CD4-positive, alpha-beta T cell treated with Interleukin-21 for 1 hour (primary cell): ENCODE measurements around the gene MRPS30.
"Not testable (repeated sequence)": the region's sequence is repeated elsewhere in the genome, so short reads cannot be mapped to it uniquely, and the experiment has no call there.

Experiments
- DNase-seq: peaks from one replicate; pipeline ENCODE4 v3.0.0-alpha.2; 2020

Gene MRPS30

GRCh38 chr5:44824662-44825061, 15.9 kb downstream of the MRPS30 start:
- DNase-seq: not testable (repeated sequence)

GRCh38 chr5:44827681-44828080, 18.9 kb downstream of the MRPS30 start:
- DNase-seq: no peak

GRCh38 chr5:44828719-44829118, 20.0 kb downstream of the MRPS30 start:
- DNase-seq: no peak

GRCh38 chr5:44830951-44831350, 22.2 kb downstream of the MRPS30 start:
- DNase-seq: no peak

- no peak for DNase-seq
Measured at GRCh38 chr5:44833249-44833648, 24.5 kb downstream of the MRPS30 start.

- DNase-seq: no peak
Measured at GRCh38 chr5:44835693-44836092, 26.9 kb downstream of the MRPS30 start.

- no peak for DNase-seq
Measured at GRCh38 chr5:44839018-44839681, 30.4 kb downstream of the MRPS30 start.

GRCh38 chr5:44842496-44843282, 33.9 kb downstream of the MRPS30 start:
- no peak for DNase-seq

- DNase-seq: no peak
Measured at GRCh38 chr5:44844744-44845143, 36.0 kb downstream of the MRPS30 start.

GRCh38 chr5:44845777-44846176, 37.0 kb downstream of the MRPS30 start:
- DNase-seq: no peak

GRCh38 chr5:44847206-44847852, 38.6 kb downstream of the MRPS30 start:
- no peak for DNase-seq

- DNase-seq: no peak
Measured at GRCh38 chr5:44860267-44860666, 51.5 kb downstream of the MRPS30 start.

- no peak for DNase-seq
Measured at GRCh38 chr5:44862808-44863207, 54.1 kb downstream of the MRPS30 start.
